Measurements from ENCODE around the gene MINDY4B. TPM values are rescaled to one million over a fixed set of nuclear protein-coding genes. Genes with fewer than 3 reads are reported as not detected.
"Not testable (repeated sequence)": the region's sequence is repeated elsewhere in the genome, so short reads cannot be mapped to it uniquely, and the experiment has no call there.

The MINDY4B gene
- total RNA-seq, 1 donor from 2014 or later, result not detected

GRCh38 chr3:150863921-150864320 lies 41.3 kb downstream of the MINDY4B start:
- not testable (repeated sequence) for H3K36me3 ChIP-seq (ENCODE audit: control insufficient read depth in 3 of 3, insufficient read depth in 3 of 3, low read length in 3 of 3); H3K9me3 ChIP-seq (ENCODE audit: control insufficient read depth in 3 of 3, low read length in 3 of 3); H3K9ac ChIP-seq (ENCODE audit: low read depth in 1 of 3, low read length in 3 of 3); H3K4me1 ChIP-seq (ENCODE audit: control insufficient read depth in 3 of 3, insufficient read depth in 3 of 3, low read length in 3 of 3); H3K27me3 ChIP-seq (ENCODE audit: control insufficient read depth in 3 of 3, insufficient read depth in 3 of 3, low read length in 3 of 3); H3K4me3 ChIP-seq (ENCODE audit: low read length in 3 of 3); H3K27ac ChIP-seq (ENCODE audit: low read depth, low read length)

- H3K9ac ChIP-seq (ENCODE audit: low read depth in 1 of 3, low read length in 3 of 3), result no peak overlapping the region
- peaks cover 0 to 2% (median 0%) of the 10 kb centered on the region in 3 donors for H3K4me1 ChIP-seq (ENCODE audit: control insufficient read depth in 3 of 3, insufficient read depth in 3 of 3, low read length in 3 of 3)
- no peaks in the 10 kb centered on the region for H3K36me3 ChIP-seq (ENCODE audit: control insufficient read depth in 3 of 3, insufficient read depth in 3 of 3, low read length in 3 of 3)
- H3K9me3 ChIP-seq (ENCODE audit: control insufficient read depth in 3 of 3, low read length in 3 of 3), result no peaks in the 10 kb centered on the region
- H3K27me3 ChIP-seq (ENCODE audit: control insufficient read depth in 3 of 3, insufficient read depth in 3 of 3, low read length in 3 of 3), result no peaks in the 10 kb centered on the region
- no peak overlapping the region for H3K4me3 ChIP-seq (ENCODE audit: low read length in 3 of 3)
- no peak overlapping the region for H3K27ac ChIP-seq (ENCODE audit: low read depth, low read length)
Measured at GRCh38 chr3:150861851-150862250, 43.4 kb downstream of the MINDY4B start.

GRCh38 chr3:150857936-150858335 lies 47.3 kb downstream of the MINDY4B start:
- H3K27ac ChIP-seq (ENCODE audit: low read depth, low read length); H3K4me1 ChIP-seq (ENCODE audit: control insufficient read depth in 3 of 3, insufficient read depth in 3 of 3, low read length in 3 of 3); H3K9me3 ChIP-seq (ENCODE audit: control insufficient read depth in 3 of 3, low read length in 3 of 3); H3K27me3 ChIP-seq (ENCODE audit: control insufficient read depth in 3 of 3, insufficient read depth in 3 of 3, low read length in 3 of 3); H3K9ac ChIP-seq (ENCODE audit: low read depth in 1 of 3, low read length in 3 of 3); H3K36me3 ChIP-seq (ENCODE audit: control insufficient read depth in 3 of 3, insufficient read depth in 3 of 3, low read length in 3 of 3); H3K4me3 ChIP-seq (ENCODE audit: low read length in 3 of 3): not testable (repeated sequence)

- H3K4me3 ChIP-seq (ENCODE audit: low read length in 3 of 3), result no peak overlapping the region
- H3K27ac ChIP-seq (ENCODE audit: low read depth, low read length), result no peak overlapping the region
- H3K36me3 ChIP-seq (ENCODE audit: control insufficient read depth in 3 of 3, insufficient read depth in 3 of 3, low read length in 3 of 3), result no peaks in the 10 kb centered on the region
- H3K9me3 ChIP-seq (ENCODE audit: control insufficient read depth in 3 of 3, low read length in 3 of 3), result no peaks in the 10 kb centered on the region
- H3K4me1 ChIP-seq (ENCODE audit: control insufficient read depth in 3 of 3, insufficient read depth in 3 of 3, low read length in 3 of 3), result no peaks in the 10 kb centered on the region
- H3K27me3 ChIP-seq (ENCODE audit: control insufficient read depth in 3 of 3, insufficient read depth in 3 of 3, low read length in 3 of 3), result no peaks in the 10 kb centered on the region
- no peak overlapping the region for H3K9ac ChIP-seq (ENCODE audit: low read depth in 1 of 3, low read length in 3 of 3)
Measured at GRCh38 chr3:150850191-150850590, 55.0 kb downstream of the MINDY4B start.

GRCh38 chr3:150848864-150849263 lies 56.4 kb downstream of the MINDY4B start:
- Histone ChIP-seq H3K9ac (ENCODE audit: low read depth in 1 of 3, low read length in 3 of 3) (no peak overlapping the region), H3K36me3 (ENCODE audit: control insufficient read depth in 3 of 3, insufficient read depth in 3 of 3, low read length in 3 of 3) (no peaks in the 10 kb centered on the region), H3K27ac (ENCODE audit: low read depth, low read length) (no peak overlapping the region), H3K27me3 (ENCODE audit: control insufficient read depth in 3 of 3, insufficient read depth in 3 of 3, low read length in 3 of 3) (no peaks in the 10 kb centered on the region), H3K4me3 (ENCODE audit: low read length in 3 of 3) (no peak overlapping the region), H3K9me3 (ENCODE audit: control insufficient read depth in 3 of 3, low read length in 3 of 3) (no peaks in the 10 kb centered on the region), H3K4me1 (ENCODE audit: control insufficient read depth in 3 of 3, insufficient read depth in 3 of 3, low read length in 3 of 3) (no peaks in the 10 kb centered on the region)

GRCh38 chr3:150847433-150847832 lies 57.8 kb downstream of the MINDY4B start:
- H3K9ac ChIP-seq (ENCODE audit: low read depth in 1 of 3, low read length in 3 of 3), result no peak overlapping the region
- no peaks in the 10 kb centered on the region for H3K36me3 ChIP-seq (ENCODE audit: control insufficient read depth in 3 of 3, insufficient read depth in 3 of 3, low read length in 3 of 3)
- no peaks in the 10 kb centered on the region for H3K27me3 ChIP-seq (ENCODE audit: control insufficient read depth in 3 of 3, insufficient read depth in 3 of 3, low read length in 3 of 3)
- H3K4me1 ChIP-seq (ENCODE audit: control insufficient read depth in 3 of 3, insufficient read depth in 3 of 3, low read length in 3 of 3), result no peaks in the 10 kb centered on the region
- no peaks in the 10 kb centered on the region for H3K9me3 ChIP-seq (ENCODE audit: control insufficient read depth in 3 of 3, low read length in 3 of 3)
- no peak overlapping the region for H3K4me3 ChIP-seq (ENCODE audit: low read length in 3 of 3)
- no peak overlapping the region for H3K27ac ChIP-seq (ENCODE audit: low read depth, low read length)

GRCh38 chr3:150844484-150844883 lies 60.8 kb downstream of the MINDY4B start:
- Histone ChIP-seq H3K9me3 (ENCODE audit: control insufficient read depth in 3 of 3, low read length in 3 of 3) (no peaks in the 10 kb centered on the region), H3K4me1 (ENCODE audit: control insufficient read depth in 3 of 3, insufficient read depth in 3 of 3, low read length in 3 of 3) (no peaks in the 10 kb centered on the region), H3K36me3 (ENCODE audit: control insufficient read depth in 3 of 3, insufficient read depth in 3 of 3, low read length in 3 of 3) (no peaks in the 10 kb centered on the region), H3K4me3 (ENCODE audit: low read length in 3 of 3) (no peak overlapping the region), H3K27ac (ENCODE audit: low read depth, low read length) (no peak overlapping the region), H3K9ac (ENCODE audit: low read depth in 1 of 3, low read length in 3 of 3) (no peak overlapping the region), H3K27me3 (ENCODE audit: control insufficient read depth in 3 of 3, insufficient read depth in 3 of 3, low read length in 3 of 3) (peaks cover 0 to 10% (median 0%) of the 10 kb centered on the region in 3 donors)

- Histone ChIP-seq H3K27me3 (ENCODE audit: control insufficient read depth in 3 of 3, insufficient read depth in 3 of 3, low read length in 3 of 3) (peaks cover 0 to 10% (median 0%) of the 10 kb centered on the region in 3 donors), H3K36me3 (ENCODE audit: control insufficient read depth in 3 of 3, insufficient read depth in 3 of 3, low read length in 3 of 3) (no peaks in the 10 kb centered on the region), H3K27ac (ENCODE audit: low read depth, low read length) (no peak overlapping the region), H3K4me1 (ENCODE audit: control insufficient read depth in 3 of 3, insufficient read depth in 3 of 3, low read length in 3 of 3) (no peaks in the 10 kb centered on the region), H3K4me3 (ENCODE audit: low read length in 3 of 3) (no peak overlapping the region), H3K9me3 (ENCODE audit: control insufficient read depth in 3 of 3, low read length in 3 of 3) (no peaks in the 10 kb centered on the region), H3K9ac (ENCODE audit: low read depth in 1 of 3, low read length in 3 of 3) (no peak overlapping the region)
Measured at GRCh38 chr3:150843241-150843640, 62.0 kb downstream of the MINDY4B start.

GRCh38 chr3:150840802-150841515 lies 64.3 kb downstream of the MINDY4B start:
- no peak overlapping the region for H3K27ac ChIP-seq (ENCODE audit: low read depth, low read length)
- no peaks in the 10 kb centered on the region for H3K36me3 ChIP-seq (ENCODE audit: control insufficient read depth in 3 of 3, insufficient read depth in 3 of 3, low read length in 3 of 3)
- no peak overlapping the region for H3K4me3 ChIP-seq (ENCODE audit: low read length in 3 of 3)
- H3K27me3 ChIP-seq (ENCODE audit: control insufficient read depth in 3 of 3, insufficient read depth in 3 of 3, low read length in 3 of 3), result peaks cover 0 to 10% (median 0%) of the 10 kb centered on the region in 3 donors
- no peaks in the 10 kb centered on the region for H3K9me3 ChIP-seq (ENCODE audit: control insufficient read depth in 3 of 3, low read length in 3 of 3)
- no peak overlapping the region for H3K9ac ChIP-seq (ENCODE audit: low read depth in 1 of 3, low read length in 3 of 3)
- no peaks in the 10 kb centered on the region for H3K4me1 ChIP-seq (ENCODE audit: control insufficient read depth in 3 of 3, insufficient read depth in 3 of 3, low read length in 3 of 3)

GRCh38 chr3:150830745-150831144 lies 74.5 kb downstream of the MINDY4B start:
- H3K4me1 ChIP-seq (ENCODE audit: control insufficient read depth in 3 of 3, insufficient read depth in 3 of 3, low read length in 3 of 3), result peaks cover 0 to 6% (median 0%) of the 10 kb centered on the region in 3 donors
- H3K9me3 ChIP-seq (ENCODE audit: control insufficient read depth in 3 of 3, low read length in 3 of 3), result no peaks in the 10 kb centered on the region
- H3K4me3 ChIP-seq (ENCODE audit: low read length in 3 of 3), result no peak overlapping the region
- H3K27ac ChIP-seq (ENCODE audit: low read depth, low read length), result no peak overlapping the region
- H3K27me3 ChIP-seq (ENCODE audit: control insufficient read depth in 3 of 3, insufficient read depth in 3 of 3, low read length in 3 of 3), result peaks cover 7 to 10% (median 8%) of the 10 kb centered on the region in 3 donors
- no peak overlapping the region for H3K9ac ChIP-seq (ENCODE audit: low read depth in 1 of 3, low read length in 3 of 3)
- H3K36me3 ChIP-seq (ENCODE audit: control insufficient read depth in 3 of 3, insufficient read depth in 3 of 3, low read length in 3 of 3), result no peaks in the 10 kb centered on the region

Data from skeletal muscle tissue (tissue), 4 donors.